ENCODE measurements around the gene AKT1S1.

GRCh38 chr19:49852631-49853126, 24.5 kb downstream of the AKT1S1 start:
- TF ChIP-seq CTCF (conservative IDR thresholded peaks at IDR 0.05; ENCODE audit: low read depth, low read length) (no peak), EZH2 (IDR thresholded peaks at IDR 0.05; ENCODE audit: low read length, unreplicated experiment) (no peak)

All from PC-3 (cell line).